ENCODE results near the gene LDLRAD3. TPM values are rescaled to one million over a fixed set of nuclear protein-coding genes. Genes with fewer than 3 reads are reported as not detected.

The LDLRAD3 gene
- total RNA-seq, 1 experiment from 2014 or later, result 28.1 TPM

DNA sequence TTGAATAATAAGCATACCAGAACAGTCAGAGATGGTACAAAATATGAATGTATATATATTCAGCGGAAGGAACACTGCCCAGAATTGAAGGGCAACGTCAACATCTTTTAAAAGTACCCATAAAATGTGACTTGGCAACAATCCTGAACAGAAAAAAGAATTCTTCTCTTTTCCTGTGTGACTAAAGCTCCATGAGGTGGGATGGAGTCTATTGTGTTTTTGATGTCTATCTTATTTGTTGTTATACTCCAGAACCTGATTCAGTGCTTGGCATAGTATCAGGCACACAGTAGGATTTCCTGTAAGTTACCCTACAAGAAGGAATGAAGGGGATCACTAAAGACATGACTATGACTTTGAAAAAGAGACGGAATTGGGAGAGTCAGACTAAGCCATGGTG is 10.3 kb downstream of the LDLRAD3 start:
- DNase-seq (ENCODE audit: low read depth, low spot score) (no peak), ATAC-seq (no peak)
- Histone ChIP-seq H3K36me3 (ENCODE audit: control insufficient read depth, insufficient read depth, low read length) (no peaks in the 10 kb centered on the region), H3K4me3 (ENCODE audit: low read depth in 2 of 2, low read length in 2 of 2) (no peak overlapping the region), H3K27ac (ENCODE audit: low read length) (no peak overlapping the region), H3K9me3 (ENCODE audit: control insufficient read depth, insufficient read depth, low read depth, low read length) (no peaks in the 10 kb centered on the region), H3K27me3 (ENCODE audit: control insufficient read depth, insufficient read depth, low read length) (no peaks in the 10 kb centered on the region), H3K4me1 (ENCODE audit: control insufficient read depth, insufficient read depth, low read length) (peaks cover 10% of the 10 kb centered on the region; the same call in 1 of the 2 replicates)
- CTCF ChIA-PET, result no interaction called here
- intact Hi-C loops (cut with micrococcal nuclease; ENCODE audit: unreplicated experiment) (no loop called here), in situ Hi-C loops (cut with HindIII; ENCODE audit: low pct_unique_long_range_greater_than_20kb, low sequenced_read_pairs) (no loop called here)
- TF ChIP-seq TCF7L2 (IDR thresholded peaks at IDR 0.05; ENCODE audit: low read depth, low read length), result no peak
- TF ChIP-seq POLR2AphosphoS5 (IDR thresholded peaks at IDR 0.05; ENCODE audit: low read depth, low read length), result no peak
- TF ChIP-seq SIN3A (IDR thresholded peaks at IDR 0.05; ENCODE audit: borderline replicate concordance, insufficient read depth, low read depth, low read length), result no peak
- TF ChIP-seq REST (IDR thresholded peaks at IDR 0.05; ENCODE audit: insufficient read depth in 1 of 2, low read depth in 2 of 2, low read length in 1 of 2), result no peak
- TF ChIP-seq CTCF (IDR thresholded peaks at IDR 0.05), result no peak
- BruUV-seq (replicated peaks), result no TSS peak
- POLR2A ChIA-PET, result no interaction called here

GRCh38 chr11:35955636-35956035 is 11.8 kb downstream of the LDLRAD3 start:
- DNase-seq (ENCODE audit: low read depth, low spot score) (no peak), ATAC-seq (no peak)
- ChIA-PET CTCF (interaction anchor here (0.6 kb wide), 1 partner anchor 99 kb away, joined by 5 read pairs; no protein-coding TSS in a partner anchor), POLR2A (no interaction called here)
- in situ Hi-C loops (cut with HindIII; ENCODE audit: low pct_unique_long_range_greater_than_20kb, low sequenced_read_pairs) (no loop called here), intact Hi-C loops (cut with micrococcal nuclease; ENCODE audit: unreplicated experiment) (no loop called here)
- Histone ChIP-seq H3K27ac (ENCODE audit: low read length) (no peak overlapping the region), H3K4me3 (ENCODE audit: low read depth in 2 of 2, low read length in 2 of 2) (no peak overlapping the region), H3K27me3 (ENCODE audit: control insufficient read depth, insufficient read depth, low read length) (no peaks in the 10 kb centered on the region), H3K4me1 (ENCODE audit: control insufficient read depth, insufficient read depth, low read length) (peaks cover 5% of the 10 kb centered on the region; the same call in 1 of the 2 replicates), H3K36me3 (ENCODE audit: control insufficient read depth, insufficient read depth, low read length) (no peaks in the 10 kb centered on the region), H3K9me3 (ENCODE audit: control insufficient read depth, insufficient read depth, low read depth, low read length) (no peaks in the 10 kb centered on the region)
- BruUV-seq (replicated peaks), result no TSS peak
- TF ChIP-seq CTCF (IDR thresholded peaks at IDR 0.05), result no peak
- TF ChIP-seq TCF7L2 (IDR thresholded peaks at IDR 0.05; ENCODE audit: low read depth, low read length), result no peak
- no peak for TF ChIP-seq REST (IDR thresholded peaks at IDR 0.05; ENCODE audit: insufficient read depth in 1 of 2, low read depth in 2 of 2, low read length in 1 of 2)
- no peak for TF ChIP-seq POLR2AphosphoS5 (IDR thresholded peaks at IDR 0.05; ENCODE audit: low read depth, low read length)
- TF ChIP-seq SIN3A (IDR thresholded peaks at IDR 0.05; ENCODE audit: borderline replicate concordance, insufficient read depth, low read depth, low read length), result no peak

All from Panc1 (cell line).